ENCODE data around the gene RABGGTB.
"Not testable (repeated sequence)": the region's sequence is repeated elsewhere in the genome, so short reads cannot be mapped to it uniquely, and the experiment has no call there.

GRCh38 chr1:75783920-75784319, 2.1 kb upstream of the RABGGTB start:
- TF ChIP-seq CTCF (conservative IDR thresholded peaks at IDR 0.05); ZFX (IDR thresholded peaks at IDR 0.05): not testable (repeated sequence)
